Naive thymus-derived CD4-positive, alpha-beta T cell (primary cell): ENCODE results near the gene KLK12. TPM values are rescaled to one million over a fixed set of nuclear protein-coding genes. Genes with fewer than 3 reads are reported as not detected.

Source experiments
- ATAC-seq: fragments of 150-1000 bp; cut with Tn5 transposase; 2 replicates; pipeline ENCODE4 v1.10.0; 2021; ENCODE audit warnings: mild to moderate bottlenecking, moderate library complexity
- CTCF ChIA-PET: fragments of 350-600 bp; sonication (Branson Sonifier 250); formaldehyde crosslinking; loops from one replicate; lab custom pipeline; 2021; ENCODE audit warnings: antibody characterized with exemption; lab: Charles Lee
- POLR2A ChIA-PET: fragments of 350-600 bp; sonication (Branson Sonifier 250); formaldehyde crosslinking; loops from one replicate; lab custom pipeline; 2021; ENCODE audit warnings: antibody characterized with exemption, inconsistent platforms; lab: Charles Lee
- DNase-seq, 9 donors: peaks; one replicate each; pipeline versions ENCODE4 v3.0.0 to v3.0.0-alpha.2; 2020 to 2022; ENCODE audit warnings: mixed read lengths in 1 of 9
- H3K27ac ChIP-seq: one replicate; pipeline ENCODE4 v1.7.0; 2013; ENCODE audit warnings: mild to moderate bottlenecking, low read depth, low read length, moderate library complexity
- H3K27me3 ChIP-seq, 2 donors: one replicate each; pipeline ENCODE4 v1.7.0; 2013; ENCODE audit warnings: low read length in 2 of 2, mild to moderate bottlenecking in 2 of 2, moderate library complexity in 2 of 2; ENCODE audit not compliant: control insufficient read depth in 2 of 2, insufficient read depth in 2 of 2
- H3K36me3 ChIP-seq, 3 experiments: 1 replicate in 2 of 3; 2 replicates in 1 of 3; pipeline ENCODE4 v1.7.0; 2013; ENCODE audit warnings: low read length in 3 of 3, mild to moderate bottlenecking in 3 of 3, moderate library complexity in 1 of 3; ENCODE audit not compliant: insufficient read depth in 3 of 3, control insufficient read depth in 2 of 3
- H3K4me1 ChIP-seq, 2 donors: one replicate each; pipeline ENCODE4 v1.7.0; 2013; ENCODE audit warnings: low read length in 2 of 2, mild to moderate bottlenecking in 2 of 2, moderate library complexity in 1 of 2; ENCODE audit not compliant: control insufficient read depth in 2 of 2, insufficient read depth in 2 of 2
- H3K4me3 ChIP-seq: 2 replicates; pipeline ENCODE4 v1.7.0; 2013; ENCODE audit warnings: mild to moderate bottlenecking, low read length
- H3K9me3 ChIP-seq, 3 experiments: 1 replicate in 2 of 3; 2 replicates in 1 of 3; pipeline ENCODE4 v1.7.0; 2013; ENCODE audit warnings: low read length in 3 of 3; ENCODE audit not compliant: control insufficient read depth in 2 of 3
- H3K27ac Mint-ChIP-seq, 9 donors: one replicate each; pipeline ENCODE4 v1.8.0; 2020 to 2022; ENCODE audit warnings: mixed read lengths in 9 of 9, mild to moderate bottlenecking in 8 of 9, moderate library complexity in 5 of 9, inconsistent platforms in 2 of 9
- H3K27me3 Mint-ChIP-seq, 5 donors: one replicate each; pipeline ENCODE4 v1.8.0; 2021 to 2022; ENCODE audit warnings: mixed read lengths in 5 of 5, mild to moderate bottlenecking in 1 of 5
- H3K36me3 Mint-ChIP-seq, 5 donors: one replicate each; pipeline ENCODE4 v1.8.0; 2020 to 2022; ENCODE audit warnings: mixed read lengths in 5 of 5, mild to moderate bottlenecking in 3 of 5, inconsistent platforms in 1 of 5
- H3K4me1 Mint-ChIP-seq, 7 donors: one replicate each; pipeline ENCODE4 v1.8.0; 2020 to 2022; ENCODE audit warnings: mixed read lengths in 7 of 7, mild to moderate bottlenecking in 3 of 7, inconsistent platforms in 1 of 7
- H3K4me3 Mint-ChIP-seq, 10 donors: one replicate each; pipeline ENCODE4 v1.8.0; 2020 to 2022; ENCODE audit warnings: mild to moderate bottlenecking in 10 of 10, mixed read lengths in 10 of 10, moderate library complexity in 6 of 10, inconsistent platforms in 2 of 10
- H3K9me3 Mint-ChIP-seq, 11 donors: one replicate each; pipeline ENCODE4 v1.8.0; 2020 to 2022; ENCODE audit warnings: mixed read lengths in 11 of 11, mild to moderate bottlenecking in 4 of 11, inconsistent platforms in 1 of 11, moderate library complexity in 1 of 11
- intact Hi-C, 2 donors: fragments of 100-400 bp; cut with micrococcal nuclease; formaldehyde crosslinking; loops; one replicate each; pipeline ENCODE4 v1.15.1; 2023
- polyA plus RNA-seq, 2 donors: library from polyadenylated mRNA; unstranded; fragments of 300-500 nt; fragmentation: Illumina TruSeq; gene quantifications; one replicate each; pipeline ENCODE4 v1.2.3, GENCODE V29; 2021
- total RNA-seq, 6 experiments: library from RNA in 5 of 6; stranded (reverse) in 5 of 6; gene quantifications; 1 replicate in 5 of 6; 2 replicates in 1 of 6; pipeline ENCODE4 v1.2.3 and lab custom pipeline; 2021 to 2026

Gene KLK12
- total and polyA plus RNA-seq, 7 experiments from 2014 or later, result not detected

- no peaks in the 10 kb centered on the region for H3K4me1 ChIP-seq
- peaks cover 0 to 4% (median 3%) of the 10 kb centered on the region in 5 donors for H3K36me3 Mint-ChIP-seq
- ChIA-PET POLR2A (no interaction called here), CTCF (no interaction called here)
- ATAC-seq (no peak), DNase-seq (no peak)
- intact Hi-C loops, result no loop called here
- peak overlapping the region in 1 of 9 donors; percentile 22 for H3K27ac Mint-ChIP-seq
- peaks cover 0 to 77% (median 51%) of the 10 kb centered on the region in 5 donors for H3K27me3 Mint-ChIP-seq
- no peaks in the 10 kb centered on the region for H3K27me3 ChIP-seq
- H3K27ac ChIP-seq, result no peak overlapping the region
- H3K9me3 ChIP-seq, result no peaks in the 10 kb centered on the region
- H3K4me3 ChIP-seq, result no peak overlapping the region
- peaks cover 0 to 2% (median 0%) of the 10 kb centered on the region in 7 donors for H3K4me1 Mint-ChIP-seq
- H3K9me3 Mint-ChIP-seq, result peaks cover 0 to 4% (median 0%) of the 10 kb centered on the region in 11 donors
- H3K36me3 ChIP-seq, result no peaks in the 10 kb centered on the region
- H3K4me3 Mint-ChIP-seq, result no peak overlapping the region
Measured at GRCh38 chr19:51027126-51027806, 7.5 kb downstream of the KLK12 start.

DNA sequence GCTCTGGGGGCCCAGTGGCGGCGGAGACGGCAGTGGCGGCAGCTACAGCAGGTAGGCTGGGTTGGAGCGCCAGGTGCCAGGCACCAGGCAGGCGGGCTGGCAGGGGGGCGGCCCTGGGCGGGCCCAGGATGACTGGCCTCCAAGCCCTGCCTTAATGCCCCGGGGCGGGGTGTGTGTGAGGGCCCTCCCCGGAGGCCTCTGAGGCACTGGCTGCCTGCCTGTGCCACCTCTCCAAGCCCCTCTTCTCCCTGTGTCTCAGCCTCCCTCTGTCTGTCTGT lies 8.3 kb downstream of the KLK12 start, which contains the start of gene KLK11:
Gene KLK11 (minus strand): TSS at position 63 of the 278 bp plus-strand sequence. CDS start 985 bp downstream, outside the sequence.
- ChIA-PET CTCF (no interaction called here), POLR2A (no interaction called here)

DNA sequence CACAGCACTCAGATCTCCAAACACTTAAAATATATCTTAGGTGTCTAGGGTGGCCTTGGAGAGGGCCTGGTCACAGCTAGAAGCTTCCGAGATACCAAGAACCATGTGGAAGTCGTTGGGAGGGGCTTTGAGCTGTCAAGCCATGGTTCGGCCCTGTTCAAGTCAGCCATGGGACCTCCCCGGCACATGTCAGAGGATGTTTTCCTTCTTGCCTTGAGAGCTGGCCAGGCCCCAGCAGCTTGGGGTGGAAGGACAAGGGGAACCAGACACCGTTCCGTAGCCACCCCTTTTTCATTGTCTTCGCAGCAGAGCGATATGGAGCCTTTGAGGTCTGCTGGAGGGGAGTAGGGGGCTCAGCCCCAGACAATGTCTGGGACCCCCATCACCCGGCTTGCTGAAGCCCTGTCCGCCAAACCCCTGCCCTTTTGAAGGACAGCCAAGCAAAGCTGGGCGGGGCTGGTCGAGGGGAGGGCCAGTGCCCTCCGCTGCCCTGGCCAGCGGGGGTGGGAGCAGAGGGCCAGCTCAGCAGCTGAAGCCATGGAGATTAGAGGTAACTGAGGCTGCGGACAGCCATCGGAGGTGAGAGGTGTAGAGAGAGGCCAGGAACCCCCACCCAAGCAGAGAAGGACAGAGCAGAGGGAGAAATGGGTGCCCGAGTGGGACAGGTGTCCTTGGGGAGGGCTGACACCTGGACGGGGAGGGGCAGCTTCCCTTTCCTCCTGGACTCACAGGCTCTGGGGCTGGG lies 8.8 kb downstream of the KLK12 start:
- Mint-ChIP-seq H3K36me3 (peaks cover 0 to 4% (median 2%) of the 10 kb centered on the region in 5 donors), H3K27ac (no peak overlapping the region), H3K9me3 (peaks cover 0 to 2% (median 0%) of the 10 kb centered on the region in 11 donors), H3K4me3 (no peak overlapping the region), H3K27me3 (peaks cover under 1 to 65% (median 46%) of the 10 kb centered on the region in 5 donors), H3K4me1 (peaks cover 0 to 2% (median 0%) of the 10 kb centered on the region in 7 donors)
- ChIA-PET CTCF (no interaction called here), POLR2A (no interaction called here)
- Histone ChIP-seq H3K4me3 (no peak overlapping the region), H3K9me3 (no peaks in the 10 kb centered on the region), H3K27me3 (no peaks in the 10 kb centered on the region), H3K27ac (no peak overlapping the region), H3K36me3 (no peaks in the 10 kb centered on the region), H3K4me1 (no peaks in the 10 kb centered on the region)
- intact Hi-C loops, result no loop called here
- DNase-seq (no peak), ATAC-seq (no peak)

More for the DNA sequence above, 8.3 kb downstream of the KLK12 start, which contains the start of gene KLK11:
- ATAC-seq, result no peak
- Mint-ChIP-seq H3K27me3 (peaks cover 0 to 71% (median 51%) of the 10 kb centered on the region in 5 donors), H3K27ac (peak within 1 kb of the TSS in 1 of 9 donors; percentile 22), H3K4me1 (peaks cover 0 to 2% (median 0%) of the 10 kb centered on the region in 7 donors), H3K36me3 (peaks cover 0 to 4% (median 3%) of the 10 kb centered on the region in 5 donors), H3K4me3 (no peak within 1 kb of the TSS), H3K9me3 (peaks cover 0 to 2% (median 0%) of the 10 kb centered on the region in 11 donors)
- DNase-seq, result no peak
- no peaks in the 10 kb centered on the region for H3K27me3 ChIP-seq
- intact Hi-C loops, result no loop called here
- no peaks in the 10 kb centered on the region for H3K36me3 ChIP-seq
- no peaks in the 10 kb centered on the region for H3K4me1 ChIP-seq
- no peaks in the 10 kb centered on the region for H3K9me3 ChIP-seq
- H3K27ac ChIP-seq, result no peak within 1 kb of the TSS
- no peak within 1 kb of the TSS for H3K4me3 ChIP-seq

GRCh38 chr19:51025401-51025800 lies 9.4 kb downstream of the KLK12 start:
- Histone ChIP-seq H3K27ac (no peak overlapping the region), H3K36me3 (no peaks in the 10 kb centered on the region), H3K27me3 (no peaks in the 10 kb centered on the region), H3K4me1 (no peaks in the 10 kb centered on the region), H3K4me3 (no peak overlapping the region), H3K9me3 (no peaks in the 10 kb centered on the region)
- POLR2A ChIA-PET, result no interaction called here
- peaks cover 0 to 4% (median 0%) of the 10 kb centered on the region in 5 donors for H3K36me3 Mint-ChIP-seq
- H3K9me3 Mint-ChIP-seq, result peaks cover 0 to 2% (median 0%) of the 10 kb centered on the region in 11 donors
- no peak overlapping the region for H3K27ac Mint-ChIP-seq
- ATAC-seq (no peak), DNase-seq (no peak)
- CTCF ChIA-PET, result no interaction called here
- H3K27me3 Mint-ChIP-seq, result peaks cover 5 to 60% (median 42%) of the 10 kb centered on the region in 5 donors
- H3K4me3 Mint-ChIP-seq, result no peak overlapping the region
- H3K4me1 Mint-ChIP-seq, result peaks cover 0 to 2% (median 0%) of the 10 kb centered on the region in 7 donors
- intact Hi-C loops, result no loop called here

DNA sequence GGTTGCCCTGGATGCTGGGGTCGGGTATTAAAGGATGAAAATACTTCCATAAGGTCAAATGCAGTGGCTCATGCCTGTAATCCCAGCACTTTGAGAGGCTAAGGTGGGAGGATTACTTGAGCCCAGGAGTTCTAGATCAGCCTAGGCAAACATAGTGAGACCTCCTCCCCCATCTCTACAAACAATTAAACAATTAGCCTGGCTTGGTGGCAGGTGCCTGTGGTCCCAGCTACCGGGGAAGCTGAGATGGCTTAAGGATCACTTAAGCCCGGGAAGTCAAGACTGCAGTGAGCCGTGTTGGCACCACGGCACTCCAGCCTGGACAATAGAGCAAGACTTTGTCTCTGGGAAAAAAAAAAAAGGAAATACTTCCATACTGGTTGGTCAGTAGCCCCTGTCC lies 9.9 kb downstream of the KLK12 start:
- ChIA-PET CTCF (no interaction called here), POLR2A (no interaction called here)
- DNase-seq, result no peak
- Histone ChIP-seq H3K9me3 (no peaks in the 10 kb centered on the region), H3K36me3 (no peaks in the 10 kb centered on the region), H3K27ac (no peak overlapping the region), H3K4me1 (no peaks in the 10 kb centered on the region), H3K27me3 (no peaks in the 10 kb centered on the region), H3K4me3 (no peak overlapping the region)
- no peak overlapping the region for H3K27ac Mint-ChIP-seq
- ATAC-seq, result no peak
- H3K36me3 Mint-ChIP-seq, result peaks cover 0 to 4% (median 0%) of the 10 kb centered on the region in 5 donors
- H3K27me3 Mint-ChIP-seq, result peaks cover 10 to 65% (median 45%) of the 10 kb centered on the region in 5 donors
- no peak overlapping the region for H3K4me3 Mint-ChIP-seq
- H3K9me3 Mint-ChIP-seq, result peaks cover 0 to 3% (median 0%) of the 10 kb centered on the region in 11 donors
- intact Hi-C loops, result no loop called here
- peaks cover 0 to 6% (median 2%) of the 10 kb centered on the region in 7 donors for H3K4me1 Mint-ChIP-seq

- Histone ChIP-seq H3K4me1 (no peaks in the 10 kb centered on the region), H3K27me3 (no peaks in the 10 kb centered on the region), H3K9me3 (no peaks in the 10 kb centered on the region), H3K4me3 (no peak overlapping the region), H3K36me3 (no peaks in the 10 kb centered on the region), H3K27ac (no peak overlapping the region)
- Mint-ChIP-seq H3K27me3 (peaks cover 19 to 64% (median 46%) of the 10 kb centered on the region in 5 donors), H3K4me3 (no peak overlapping the region), H3K27ac (no peak overlapping the region), H3K9me3 (peaks cover 0 to 2% (median 0%) of the 10 kb centered on the region in 11 donors), H3K36me3 (peaks cover 0 to 4% (median 0%) of the 10 kb centered on the region in 5 donors), H3K4me1 (peaks cover 0 to 10% (median 5%) of the 10 kb centered on the region in 7 donors)
- ChIA-PET CTCF (no interaction called here), POLR2A (no interaction called here)
- DNase-seq (no peak), ATAC-seq (no peak)
- intact Hi-C loops, result no loop called here
Measured at GRCh38 chr19:51023946-51024345, 10.9 kb downstream of the KLK12 start.
